Activated CD8-positive, alpha-beta memory T cell treated with anti-CD3 and anti-CD28 coated beads for 4 hours (primary cell): ENCODE measurements around the gene SLC38A1.
"Not testable (repeated sequence)": the region's sequence is repeated elsewhere in the genome, so short reads cannot be mapped to it uniquely, and the experiment has no call there.

Experiments
- DNase-seq, 2 donors: peaks; one replicate each; pipeline ENCODE4 v3.0.0-alpha.2; 2020; ENCODE audit warnings: low read depth in 2 of 2

The SLC38A1 gene

DNA sequence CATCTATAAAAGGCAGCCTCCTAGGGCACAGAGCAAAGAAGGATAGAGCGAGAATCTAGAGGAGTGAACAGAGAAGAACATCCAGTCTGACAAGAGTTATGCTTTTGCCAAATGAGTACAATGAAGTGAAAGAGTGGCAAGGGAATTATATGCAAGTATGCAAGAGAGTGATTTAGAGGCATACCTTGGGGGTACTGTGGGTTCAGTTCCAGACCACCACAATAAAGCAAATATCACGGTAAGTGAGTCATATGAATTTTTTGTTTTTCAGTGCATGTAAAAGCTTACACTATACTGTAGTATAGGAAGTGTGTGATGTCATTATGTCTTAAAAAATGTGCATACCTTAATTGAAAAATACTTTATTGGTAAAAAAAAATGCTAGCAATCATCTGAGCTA lies 101.4 kb downstream of the SLC38A1 start:
- no peak for DNase-seq

DNA sequence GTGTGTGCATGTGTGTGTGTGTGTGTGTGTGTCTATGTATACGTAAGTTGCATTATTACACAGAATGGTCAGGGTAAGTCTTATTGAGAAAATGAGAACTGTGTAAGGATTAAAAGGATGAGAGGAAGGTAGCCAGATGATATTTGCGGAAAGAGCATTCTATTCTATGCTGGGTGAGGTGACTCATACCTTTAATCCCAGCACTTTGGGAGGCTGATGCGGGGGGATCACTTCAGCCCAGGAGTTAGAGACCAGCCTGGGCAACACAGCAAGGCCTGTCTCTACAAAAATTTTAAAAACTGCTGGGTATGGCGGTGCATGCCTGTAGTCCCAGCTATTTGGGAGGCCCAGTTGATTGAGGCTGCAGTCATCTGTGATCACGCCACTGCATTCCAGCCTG lies 103.7 kb downstream of the SLC38A1 start:
- no peak for DNase-seq

DNA sequence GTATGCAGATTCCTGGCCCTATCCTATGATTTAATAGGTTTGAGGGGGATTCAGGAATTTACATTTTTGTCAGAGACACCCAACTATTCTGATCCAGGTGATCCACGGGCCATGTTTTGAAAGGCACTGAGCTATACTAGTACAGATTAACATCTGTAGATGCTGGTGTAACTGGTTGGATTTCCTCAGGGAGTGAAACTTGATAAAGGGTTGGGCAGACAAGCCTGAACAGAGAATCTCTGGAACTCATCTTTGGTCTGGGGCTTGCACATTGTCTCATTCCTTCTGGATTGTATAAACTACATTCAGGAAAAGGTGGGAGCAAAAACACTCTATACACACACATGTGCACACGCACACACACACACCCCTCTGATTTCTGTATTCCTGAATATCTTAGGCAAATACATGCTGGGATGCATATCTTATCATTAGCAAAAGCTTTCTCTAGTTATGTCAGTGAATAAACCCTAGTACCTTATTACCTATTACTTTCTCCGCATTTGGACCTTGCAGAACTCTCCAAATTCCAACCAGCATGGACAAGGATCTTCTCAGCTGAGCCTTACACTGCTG lies 104.6 kb downstream of the SLC38A1 start:
- no peak for DNase-seq

DNA sequence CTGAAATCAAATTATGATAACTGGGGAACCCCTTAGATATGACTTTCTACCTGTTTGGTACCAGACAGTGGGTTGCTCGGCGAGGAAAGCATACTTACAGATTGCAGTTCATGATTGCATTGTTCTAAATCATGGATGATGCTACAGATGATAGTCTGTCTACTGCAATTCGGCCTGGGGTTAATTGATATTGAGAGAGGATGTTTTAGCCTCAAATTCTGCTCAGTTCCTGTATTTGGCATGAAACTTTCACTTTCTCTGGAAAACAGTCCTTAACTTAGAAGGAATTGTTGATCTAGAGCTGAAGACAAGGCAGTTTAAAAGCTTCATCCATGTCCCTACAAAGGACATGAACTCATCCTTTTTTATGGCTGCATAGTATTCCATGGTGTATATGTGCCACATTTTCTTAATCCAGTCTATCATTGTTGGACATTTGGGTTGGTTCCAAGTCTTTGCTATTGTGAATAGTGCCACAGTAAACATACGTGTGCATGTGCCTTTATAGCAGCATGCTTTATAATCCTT lies 106.2 kb downstream of the SLC38A1 start:
- not testable (repeated sequence) for DNase-seq

DNA sequence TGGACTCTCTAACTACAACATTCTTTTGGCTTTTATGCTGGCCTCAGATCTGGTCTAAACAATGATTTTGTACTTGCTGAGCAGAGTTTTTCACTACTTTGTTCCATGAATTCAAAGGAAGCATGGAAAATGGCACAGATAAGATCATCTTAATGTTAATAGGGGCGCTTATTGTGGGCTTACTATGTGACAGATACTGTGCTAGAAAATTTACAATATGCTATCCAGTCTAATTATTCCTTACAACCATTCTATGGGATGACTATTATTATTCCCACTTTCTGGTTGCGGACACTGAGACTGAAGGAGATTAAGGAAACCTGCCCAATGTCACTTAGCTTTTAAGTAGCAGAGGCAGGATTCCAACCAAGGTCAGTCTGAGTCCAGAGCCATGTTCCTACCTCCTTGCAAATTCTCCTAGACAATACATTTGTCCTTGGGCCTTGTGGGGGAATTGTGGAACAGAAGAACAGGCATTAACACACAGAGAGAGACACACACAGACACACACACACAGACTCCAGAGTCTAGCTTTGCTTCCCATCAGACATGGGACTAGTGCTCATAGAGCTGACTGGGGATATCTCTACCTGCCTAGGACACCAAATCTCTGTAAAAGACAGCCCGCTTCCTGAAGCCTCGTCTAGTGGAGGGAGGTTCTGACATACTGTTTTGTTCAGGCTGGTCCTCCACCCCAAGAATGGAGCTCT lies 107.7 kb downstream of the SLC38A1 start:
- DNase-seq = no peak

DNA sequence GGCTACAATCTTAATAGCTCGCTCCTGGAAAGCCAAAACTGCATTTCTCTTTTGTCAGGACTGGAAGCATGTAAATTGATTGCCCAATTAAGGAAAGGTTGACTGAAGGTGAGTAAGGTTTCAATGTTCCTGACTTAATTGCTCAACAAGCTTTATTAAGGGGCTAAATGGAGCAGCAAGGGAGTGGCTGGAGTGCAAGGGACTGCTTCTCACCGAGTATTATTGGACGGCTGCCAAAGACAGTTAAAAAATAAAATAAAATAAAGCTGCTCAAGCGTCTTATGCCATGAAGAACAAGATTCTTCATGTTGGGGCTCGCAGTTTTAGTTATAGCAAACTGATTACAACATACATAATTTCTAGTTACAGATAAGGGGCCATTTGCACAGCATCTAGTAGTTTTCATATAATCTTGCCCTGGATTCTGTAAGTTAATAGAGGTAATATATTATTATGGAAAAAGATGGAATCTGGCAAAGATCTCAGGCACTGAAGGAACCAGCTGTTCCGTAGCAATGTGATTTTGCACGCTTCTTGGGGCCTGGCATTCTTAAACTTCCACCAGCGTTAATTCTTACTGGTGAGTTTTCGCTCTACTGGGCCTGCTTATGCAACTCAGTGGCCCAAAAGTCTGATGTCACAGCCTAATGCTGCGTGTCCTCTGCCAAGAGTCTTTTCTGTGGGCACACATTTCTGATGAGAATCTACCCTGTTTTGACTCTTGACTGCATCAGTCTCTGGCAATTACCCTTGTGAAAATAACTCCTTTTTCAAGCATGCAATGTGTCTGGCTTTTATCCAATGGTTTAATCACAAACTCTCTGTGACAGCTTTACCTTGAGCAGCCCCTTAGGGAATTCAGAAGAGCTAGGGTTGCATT lies 108.5 kb downstream of the SLC38A1 start:
- no peak for DNase-seq

DNA sequence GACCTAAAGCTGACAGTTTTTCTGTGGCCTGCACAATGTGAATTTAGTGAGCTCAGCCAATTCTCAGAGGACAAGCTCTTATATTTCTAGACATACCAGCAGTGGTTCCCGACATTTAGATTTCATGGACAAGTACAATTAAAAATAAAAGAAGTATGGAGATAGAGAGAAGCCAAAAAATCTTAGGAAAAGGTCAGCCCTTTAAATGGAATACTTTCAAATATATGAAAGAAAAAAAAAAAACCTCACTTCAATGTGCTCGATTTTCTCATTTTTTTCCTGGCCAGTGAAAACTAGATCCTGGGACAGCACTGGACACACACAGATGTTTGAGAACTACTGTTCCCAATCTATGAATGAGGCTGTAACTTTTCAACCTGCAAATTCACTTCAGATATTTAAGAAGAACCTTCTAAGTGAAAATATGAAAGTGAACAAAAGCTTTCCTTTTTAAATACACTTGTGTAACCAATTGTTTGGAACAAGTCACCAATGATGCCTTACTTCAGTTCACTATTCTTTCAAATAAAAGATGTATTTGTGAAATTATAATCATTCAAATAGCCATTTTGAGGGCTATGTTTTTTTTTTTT lies 109.4 kb downstream of the SLC38A1 start:
- no peak for DNase-seq

DNA sequence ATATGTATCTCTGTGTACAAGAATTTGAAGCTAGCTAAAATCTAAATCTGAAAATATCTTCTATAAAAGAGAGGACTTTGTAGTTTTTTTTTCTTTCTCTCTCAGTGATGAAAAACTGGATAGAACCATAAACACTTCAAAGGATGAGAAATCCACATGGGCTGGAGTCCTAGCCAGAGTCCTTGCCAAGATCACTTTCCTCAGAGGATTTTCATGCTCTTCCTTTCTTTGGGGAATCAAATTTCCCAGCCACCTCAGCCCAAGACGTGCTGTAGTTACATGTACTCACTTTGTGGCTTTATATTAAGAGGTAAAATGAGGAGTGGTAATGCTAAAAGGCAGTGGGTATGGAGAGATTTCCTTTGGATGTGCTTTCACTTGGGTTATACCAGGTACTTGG lies 110.3 kb downstream of the SLC38A1 start:
- no peak for DNase-seq

DNA sequence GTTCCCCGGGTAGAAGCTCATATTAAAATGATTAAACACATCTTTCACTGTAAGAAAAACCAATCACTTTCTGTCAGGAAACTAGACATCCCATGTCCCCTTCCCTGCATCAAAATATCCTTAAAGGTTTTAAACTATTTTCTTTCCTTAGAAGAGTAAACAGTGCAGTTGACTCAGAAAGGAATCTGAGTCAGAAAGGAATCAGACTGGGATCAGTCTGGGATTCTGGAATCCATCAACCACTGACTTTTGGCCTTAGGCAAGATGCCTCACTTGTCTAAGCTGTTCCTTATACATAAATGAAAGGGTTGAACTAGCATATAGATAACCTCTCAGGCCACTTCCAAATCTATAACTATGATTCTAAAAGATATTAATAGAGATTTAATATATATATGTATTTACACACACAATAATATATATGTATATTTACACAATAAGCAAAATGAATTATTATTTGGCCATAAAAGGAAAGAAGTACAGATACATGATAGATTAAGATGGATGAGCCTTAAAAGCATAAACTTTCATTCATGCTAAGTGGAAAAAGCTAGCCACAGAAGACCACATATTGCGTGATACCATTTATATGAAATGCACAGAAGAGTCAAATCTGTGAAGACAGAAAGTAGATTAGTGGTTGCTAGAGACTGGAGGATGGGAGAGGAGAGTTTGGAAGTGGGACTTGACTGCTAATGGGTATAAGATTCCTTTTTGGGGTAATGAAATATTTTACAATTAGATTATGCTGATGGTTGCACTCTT lies 114.4 kb downstream of the SLC38A1 start:
- DNase-seq = no peak

DNA sequence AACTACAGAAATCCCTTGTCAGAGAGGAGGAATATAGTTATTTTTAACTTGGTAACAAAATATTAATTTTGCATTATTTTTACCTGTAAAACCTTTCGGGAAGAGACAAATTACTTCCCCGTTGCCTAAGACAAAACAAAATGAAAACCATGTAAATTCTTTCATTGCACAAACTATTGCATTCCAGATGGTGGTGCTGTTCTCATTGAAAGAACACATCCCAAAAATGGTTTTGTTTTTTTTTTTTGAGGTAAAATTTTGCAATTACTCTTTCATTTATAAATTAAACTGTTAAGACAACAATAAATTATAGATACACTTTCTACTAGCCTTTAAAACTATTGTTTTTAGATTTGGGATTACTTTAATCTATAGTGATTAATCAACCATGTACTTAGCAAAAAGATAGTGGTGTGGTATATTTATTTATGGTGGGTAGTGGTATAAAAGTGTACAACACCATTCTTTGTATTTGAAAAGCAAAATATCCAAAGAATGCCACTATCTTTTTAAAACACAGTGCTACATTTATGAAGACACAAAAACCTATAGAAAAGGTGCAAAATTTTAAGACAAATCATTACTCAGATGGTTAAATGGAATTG lies 115.5 kb downstream of the SLC38A1 start:
- DNase-seq = no peak

DNA sequence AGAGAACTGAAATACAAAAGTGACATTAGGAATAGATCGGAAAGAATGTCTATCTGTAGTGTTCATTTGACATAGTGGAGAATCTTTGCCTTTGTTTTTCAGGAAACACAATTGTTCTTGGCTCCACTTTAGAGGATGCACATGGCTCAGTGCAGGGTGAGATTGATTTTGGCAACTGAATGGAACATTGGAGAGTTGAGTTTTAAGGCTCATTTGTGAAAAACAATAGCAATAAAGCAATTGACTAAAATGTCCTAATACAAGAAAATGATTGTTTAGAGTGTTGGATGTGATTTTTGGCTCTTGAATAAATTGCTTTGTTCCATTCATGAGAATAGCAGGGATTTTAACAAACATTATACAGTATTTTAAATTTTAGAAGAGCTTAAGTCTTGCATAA lies 116.4 kb downstream of the SLC38A1 start:
- DNase-seq = no peak

DNA sequence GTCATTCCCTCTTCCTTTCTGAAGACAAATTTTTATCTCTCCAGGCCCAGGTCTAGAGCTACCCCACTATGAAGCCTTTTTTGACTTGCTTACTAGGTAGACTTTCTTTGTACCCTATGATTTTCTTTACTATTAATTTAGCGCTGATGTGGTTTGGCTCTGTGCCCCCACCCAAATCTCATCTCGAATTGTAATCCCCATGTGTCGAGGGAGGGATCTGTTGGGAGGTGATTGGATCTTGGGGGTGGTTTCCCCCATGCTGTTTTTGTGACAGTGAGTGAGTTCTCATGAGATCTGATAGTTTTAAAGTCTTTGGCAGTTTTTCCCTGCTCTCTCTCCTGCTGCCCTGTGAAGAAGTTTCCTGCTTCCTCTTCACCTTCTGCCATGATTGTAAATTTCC lies 118.1 kb downstream of the SLC38A1 start:
- no peak for DNase-seq

DNA sequence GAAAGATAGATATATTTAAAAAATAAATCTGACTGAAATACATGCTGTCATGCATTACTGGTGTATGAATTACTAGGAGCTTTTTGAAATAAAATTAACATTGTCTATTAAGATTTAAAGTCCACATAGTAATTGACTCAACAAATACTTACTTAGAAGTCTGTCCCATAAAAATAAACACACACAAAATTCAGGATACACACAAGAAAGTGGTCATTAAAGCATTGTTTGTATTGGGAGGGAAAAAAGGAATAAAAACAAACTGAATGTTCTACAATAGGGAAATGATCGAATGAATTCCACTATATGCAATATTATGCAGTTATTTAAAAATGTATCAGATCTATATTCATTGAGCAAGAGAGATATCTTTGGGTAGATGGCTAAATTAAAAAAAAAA lies 118.9 kb downstream of the SLC38A1 start:
- DNase-seq = no peak

DNA sequence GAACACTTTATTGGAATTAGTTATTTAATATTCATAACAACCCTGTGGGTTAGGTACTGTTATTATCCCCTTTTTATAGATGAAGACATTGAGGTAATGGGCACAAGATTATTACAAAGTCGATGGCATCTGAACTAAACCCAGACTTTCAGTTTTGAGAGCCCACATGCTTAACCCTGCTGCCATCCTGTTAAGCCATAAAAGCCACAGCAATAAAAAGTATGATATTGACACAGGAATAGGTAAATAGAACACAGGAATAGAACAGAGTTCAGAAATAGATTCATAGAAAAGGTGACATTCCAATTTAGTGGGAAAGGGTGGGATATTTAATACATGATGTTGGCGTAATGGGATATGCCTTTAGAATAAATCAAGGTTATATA lies 119.8 kb downstream of the SLC38A1 start:
- DNase-seq = no peak

DNA sequence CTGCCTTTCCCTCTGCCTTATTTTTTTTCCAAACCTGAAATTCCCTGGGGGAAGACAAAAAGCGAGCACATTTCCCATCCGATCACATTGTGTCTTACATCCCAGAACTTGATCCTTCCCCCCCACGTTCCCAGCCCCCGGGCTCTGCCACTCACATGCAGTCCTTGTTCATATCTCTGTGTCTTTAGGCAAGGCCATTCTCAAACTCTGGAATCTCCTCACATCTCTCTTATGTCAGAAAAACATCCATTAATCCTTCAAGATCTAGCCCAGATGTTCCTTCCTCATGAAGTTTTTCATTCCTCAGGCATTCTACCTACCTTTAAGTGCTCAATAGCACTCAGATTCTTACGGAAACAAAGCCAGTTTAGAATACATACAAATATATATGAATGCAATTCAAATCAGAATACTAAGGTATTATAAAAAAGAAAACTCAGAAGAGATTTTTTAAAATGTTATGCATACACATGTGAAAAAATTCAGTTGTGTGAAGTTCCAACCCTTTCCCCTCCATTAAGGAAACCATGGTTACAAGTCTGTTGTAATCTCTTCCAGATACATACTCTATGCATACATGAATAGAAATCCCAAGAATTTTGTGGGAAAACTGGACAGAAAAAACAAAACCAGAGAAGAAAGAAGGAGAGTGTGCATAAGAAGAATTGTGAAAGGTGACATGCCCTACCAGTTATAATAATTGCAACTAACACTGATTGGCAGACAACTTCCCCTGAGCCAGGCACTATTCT lies 120.3 kb downstream of the SLC38A1 start:
- DNase-seq = no peak

DNA sequence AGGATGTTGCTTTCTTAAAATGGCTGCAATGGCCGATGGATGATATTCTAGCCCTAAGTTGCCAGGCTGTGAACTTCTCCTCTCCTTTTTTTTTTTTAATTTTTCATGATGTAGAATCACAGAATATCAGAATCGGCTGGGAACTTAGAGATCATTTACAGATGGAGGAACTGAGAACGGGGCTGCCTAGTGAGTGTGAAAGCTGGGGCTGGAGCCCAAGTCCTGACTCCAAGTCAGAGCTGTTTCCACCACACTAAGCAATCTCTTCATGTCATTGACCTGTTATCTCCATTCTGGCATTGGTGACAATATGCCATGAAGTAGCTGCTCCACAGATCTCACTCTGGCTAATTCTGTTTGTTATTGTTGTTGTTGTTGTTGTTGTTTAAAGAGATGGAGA lies 121.7 kb downstream of the SLC38A1 start:
- DNase-seq = no peak

DNA sequence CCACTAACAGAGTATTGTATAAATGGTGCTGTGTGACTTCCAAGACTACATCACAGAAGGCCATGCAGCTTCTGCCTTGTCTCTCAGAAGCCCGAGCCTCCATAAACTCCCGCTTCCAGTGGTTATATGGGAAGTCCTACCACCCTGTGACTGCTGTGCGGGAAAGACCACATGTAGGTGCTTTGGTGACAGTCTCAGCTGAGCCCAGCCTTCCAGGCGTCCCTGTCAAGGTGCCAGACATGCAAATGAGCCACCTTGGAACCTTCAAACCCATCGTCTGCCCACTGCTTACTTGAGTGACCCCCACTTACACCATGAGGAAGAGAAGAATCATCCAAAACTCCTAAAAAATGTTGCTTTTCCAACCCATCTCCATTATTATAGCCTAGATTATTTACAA lies 123.0 kb downstream of the SLC38A1 start:
- no peak for DNase-seq

DNA sequence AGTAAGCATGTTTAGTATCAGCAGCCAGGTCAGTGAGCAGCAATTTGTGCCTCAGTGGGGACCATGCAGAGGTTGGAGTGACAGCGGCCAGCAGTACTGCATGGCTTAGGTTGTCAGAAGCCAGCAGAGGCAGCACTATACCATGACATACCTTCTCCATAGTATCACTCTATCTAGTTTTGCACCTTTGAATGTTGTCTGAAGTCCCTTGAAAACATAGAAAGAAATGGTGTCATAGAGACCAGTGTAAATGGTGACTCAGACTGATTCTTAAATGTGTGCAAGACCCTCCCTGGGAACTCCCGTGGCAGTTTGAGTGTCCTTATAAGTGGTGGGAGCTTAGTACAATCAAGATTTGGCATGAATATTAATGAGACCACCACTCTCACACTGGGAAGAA lies 124.4 kb downstream of the SLC38A1 start:
- no peak for DNase-seq

DNA sequence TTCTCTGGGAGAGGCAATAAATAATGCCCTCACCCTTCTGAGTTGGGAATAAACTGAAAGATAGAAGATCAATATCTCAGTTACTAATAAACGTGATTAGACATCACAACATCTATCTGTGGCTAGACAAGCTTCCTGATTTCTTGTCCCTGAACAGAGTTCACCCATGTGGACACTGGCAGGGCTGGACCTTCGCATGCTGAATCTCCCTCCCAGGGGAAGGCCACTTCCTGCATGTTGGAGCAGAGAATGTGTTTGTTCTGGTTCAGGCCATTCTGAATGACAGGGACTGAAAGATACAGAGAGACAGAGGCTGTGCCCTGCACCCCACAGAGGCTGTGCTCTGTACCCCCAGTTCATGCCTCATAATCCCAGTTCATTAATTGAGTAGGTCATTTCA lies 132.6 kb downstream of the SLC38A1 start:
- no peak for DNase-seq

DNA sequence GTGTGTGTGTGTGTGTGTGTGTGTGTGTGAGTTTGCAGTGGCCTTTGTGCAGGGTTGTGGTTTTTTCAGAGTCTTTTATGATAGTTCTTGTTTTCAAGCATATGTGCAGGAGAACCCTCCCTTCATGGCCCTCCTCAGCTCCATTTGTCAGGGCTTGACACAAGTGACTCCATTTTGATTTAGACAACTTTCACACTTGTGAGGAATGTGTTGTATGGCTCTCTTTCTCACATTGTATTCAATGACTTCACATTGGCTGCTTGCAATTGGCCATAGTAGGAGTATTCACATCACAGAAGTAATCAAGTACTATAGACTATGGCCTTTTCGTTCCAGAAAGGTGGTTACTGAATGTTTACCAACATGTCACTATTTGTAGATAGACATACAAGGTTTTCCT lies 133.1 kb downstream of the SLC38A1 start:
- DNase-seq = no peak
